Testis (tissue), 3 donors: Measurements from ENCODE around the gene CEACAM3. TPM values are rescaled to one million over a fixed set of nuclear protein-coding genes. Genes with fewer than 3 reads are reported as not detected.

Experiments
- DNase-seq: peaks from one replicate; pipeline ENCODE4 v3.0.0-alpha.2; 2019
- H3K27ac ChIP-seq, 2 donors: fragments of 200-600 bp; sonication (generic); one replicate each; pipeline ENCODE4 v1.5.1; 2019
- H3K27me3 ChIP-seq: fragments of 200-600 bp; sonication (generic); one replicate; pipeline ENCODE4 v1.5.1; 2019
- H3K36me3 ChIP-seq: fragments of 200-600 bp; sonication (generic); one replicate; pipeline ENCODE4 v1.5.1; 2017; ENCODE audit warnings: low read depth; ENCODE audit errors: missing control alignments
- H3K4me1 ChIP-seq: fragments of 200-600 bp; sonication (generic); one replicate; pipeline ENCODE4 v1.5.1; 2019
- H3K4me3 ChIP-seq, 2 donors: fragments of 200-600 bp; sonication (generic); one replicate each; pipeline ENCODE4 v1.5.1; 2017 to 2019
- H3K9me3 ChIP-seq: fragments of 200-600 bp; sonication (generic); one replicate; pipeline ENCODE4 v1.5.1; 2017
- CTCF ChIP-seq, 3 experiments: fragments of 450-650 bp in 2 of 3; fragments of 200-600 bp in 1 of 3; sonication (generic) in 1 of 3; IDR thresholded peaks; one replicate each; pipeline ENCODE4 v1.5.1; 2016 to 2019; ENCODE audit warnings: antibody characterized with exemption in 3 of 3, mild to moderate bottlenecking in 2 of 3, moderate library complexity in 1 of 3
- POLR2A ChIP-seq: fragments of 450-650 bp; IDR thresholded peaks from one replicate; pipeline ENCODE4 v1.6.1; 2017; ENCODE audit warnings: antibody characterized with exemption, mild to moderate bottlenecking, moderate library complexity
- WGBS, 2 donors: methylation state at CpG; one replicate each; pipeline ENCODE4 v1.1.5; 2018; 5-methylcytosine and 5-hydroxymethylcytosine counted together
- intact Hi-C: fragments of 100-400 bp; cut with DNase I; formaldehyde crosslinking; loops from one replicate; pipeline ENCODE4 v1.15.1; 2023; ENCODE audit warnings: low total_unique reads
- polyA plus RNA-seq: library from polyadenylated mRNA; stranded (reverse); fragments of 350-450 nt; fragmentation: Illumina TruSeq; extraction: RNeasy Lipid Tissue Mini Kit (QIAGEN cat#74804); gene quantifications from one replicate; pipeline ENCODE4 v1.2.3, GENCODE V29; 2014; ENCODE audit warnings: low read depth, low replicate concordance; ENCODE audit not compliant: insufficient read depth
- total RNA-seq, 2 donors: library from RNA; depleted of rRNA; stranded (reverse); fragments of >200 nt; gene quantifications; one replicate each; pipeline ENCODE4 v1.2.3, GENCODE V29; 2016

Gene CEACAM3
- total and polyA plus RNA-seq, 3 donors from 2014 or later, result not detected

- Histone ChIP-seq H3K4me3 (no peak overlapping the region), H3K27me3 (no peaks in the 10 kb centered on the region), H3K27ac (no peak overlapping the region), H3K9me3 (no peaks in the 10 kb centered on the region), H3K4me1 (no peaks in the 10 kb centered on the region), H3K36me3 (no peaks in the 10 kb centered on the region)
- intact Hi-C loops, result no loop called here
- TF ChIP-seq CTCF (IDR thresholded peaks at IDR 0.05) (no peak), POLR2A (no peak)
- no peak for DNase-seq
- WGBS, 2 donors, result 41 to 46% methylated on average over 13 of the region's 13 CpGs
These were observed 41.8 kb downstream of the CEACAM3 start for GRCh38 chr19:41837981-41838708.

- DNase-seq, result no peak
- Histone ChIP-seq H3K9me3 (no peaks in the 10 kb centered on the region), H3K36me3 (no peaks in the 10 kb centered on the region), H3K27me3 (no peaks in the 10 kb centered on the region), H3K4me1 (no peaks in the 10 kb centered on the region), H3K27ac (no peak overlapping the region), H3K4me3 (no peak overlapping the region)
- 73 to 83% methylated on average over 2 of the region's 2 CpGs for WGBS, 2 donors
- intact Hi-C loops, result no loop called here
- TF ChIP-seq CTCF (IDR thresholded peaks at IDR 0.05) (no peak), POLR2A (no peak)
These were observed 42.8 kb downstream of the CEACAM3 start for GRCh38 chr19:41839211-41839610.

- H3K4me3 ChIP-seq, result no peak overlapping the region
- 15 to 25% methylated on average over 7 of the region's 7 CpGs for WGBS, 2 donors
- no peaks in the 10 kb centered on the region for H3K27me3 ChIP-seq
- no peaks in the 10 kb centered on the region for H3K36me3 ChIP-seq
- no peaks in the 10 kb centered on the region for H3K4me1 ChIP-seq
- no peaks in the 10 kb centered on the region for H3K9me3 ChIP-seq
- DNase-seq, result no peak
- TF ChIP-seq CTCF (IDR thresholded peaks at IDR 0.05) (no peak), POLR2A (no peak)
- H3K27ac ChIP-seq, result no peak overlapping the region
- intact Hi-C loops, result no loop called here
These were observed 47.0 kb downstream of the CEACAM3 start for GRCh38 chr19:41843371-41843770.

GRCh38 chr19:41844601-41845000, 48.2 kb downstream of the CEACAM3 start, which contains the start of gene LYPD4:
TSS of gene LYPD4 (minus strand) at chr19:41844683. CDS start at chr19:41839285, 5,398 bp downstream.
- Histone ChIP-seq H3K4me3 (peak within 1 kb of the TSS; percentile 46 to 49), H3K9me3 (no peaks in the 10 kb centered on the region), H3K27me3 (no peaks in the 10 kb centered on the region), H3K36me3 (no peaks in the 10 kb centered on the region), H3K4me1 (no peaks in the 10 kb centered on the region), H3K27ac (peak within 1 kb of the TSS; percentile 31 to 83)
- intact Hi-C loops, result no loop called here
- WGBS, 2 donors, result 68 to 71% methylated on average over 26 to 30 of the region's 30 CpGs
- TF ChIP-seq POLR2A, result no peak
- no peak for TF ChIP-seq CTCF (IDR thresholded peaks at IDR 0.05)
- peak; percentile 92 for DNase-seq

GRCh38 chr19:41845001-41845050, 48.4 kb downstream of the CEACAM3 start, which contains the start of gene DMRTC2:
TSS of gene DMRTC2 (plus strand) at chr19:41845042. CDS start at chr19:41847429, 2,387 bp downstream.
- intact Hi-C loops, result no loop called here
- no peak for TF ChIP-seq POLR2A
- TF ChIP-seq CTCF (IDR thresholded peaks at IDR 0.05), result no peak
- Histone ChIP-seq H3K4me3 (peak within 1 kb of the TSS; percentile 46 to 49), H3K36me3 (no peaks in the 10 kb centered on the region), H3K27ac (peak within 1 kb of the TSS; percentile 31 to 83), H3K4me1 (no peaks in the 10 kb centered on the region), H3K27me3 (no peaks in the 10 kb centered on the region), H3K9me3 (no peaks in the 10 kb centered on the region)
- no peak for DNase-seq
- WGBS, 2 donors, result 62 to 81% methylated on average over 3 of the region's 3 CpGs
